ENCODE measurements around the gene CEP57.
A peak's percentile ranks its signal among the peaks of the same experiment; 100 is the strongest.

CEP57 gene

GRCh38 chr11:95794086-95794485 lies 3.8 kb downstream of the CEP57 start:
- DNase-seq (ENCODE audit: low read depth) = peak; percentile 17
- H3K4me3 ChIP-seq (ENCODE audit: control insufficient read depth, low read depth, low read length) = no peak overlapping the region
- no peak for TF ChIP-seq CTCF (conservative IDR thresholded peaks at IDR 0.05; ENCODE audit: control insufficient read depth, insufficient read depth, low read depth, low read length)

- no peak for TF ChIP-seq CTCF (conservative IDR thresholded peaks at IDR 0.05; ENCODE audit: control insufficient read depth, insufficient read depth, low read depth, low read length)
- no peak for DNase-seq (ENCODE audit: low read depth)
- no peak overlapping the region for H3K4me3 ChIP-seq (ENCODE audit: control insufficient read depth, low read depth, low read length)
Measured at GRCh38 chr11:95795627-95796295, 5.5 kb downstream of the CEP57 start.

- no peak for DNase-seq (ENCODE audit: low read depth)
- TF ChIP-seq CTCF (conservative IDR thresholded peaks at IDR 0.05; ENCODE audit: control insufficient read depth, insufficient read depth, low read depth, low read length) = no peak
- no peak overlapping the region for H3K4me3 ChIP-seq (ENCODE audit: control insufficient read depth, low read depth, low read length)
Measured at GRCh38 chr11:95796501-95796900, 6.2 kb downstream of the CEP57 start.

GRCh38 chr11:95799546-95799945 lies 9.2 kb downstream of the CEP57 start:
- DNase-seq (ENCODE audit: low read depth) = peak; percentile 17

GRCh38 chr11:95800438-95800837 lies 10.1 kb downstream of the CEP57 start:
- no peak overlapping the region for H3K4me3 ChIP-seq (ENCODE audit: control insufficient read depth, low read depth, low read length)
- no peak for TF ChIP-seq CTCF (conservative IDR thresholded peaks at IDR 0.05; ENCODE audit: control insufficient read depth, insufficient read depth, low read depth, low read length)
- no peak for DNase-seq (ENCODE audit: low read depth)

More at GRCh38 chr11:95799546-95799945, 9.2 kb downstream of the CEP57 start:
- no peak for TF ChIP-seq CTCF (conservative IDR thresholded peaks at IDR 0.05; ENCODE audit: control insufficient read depth, insufficient read depth, low read depth, low read length)
- H3K4me3 ChIP-seq (ENCODE audit: control insufficient read depth, low read depth, low read length) = no peak overlapping the region

- H3K4me3 ChIP-seq (ENCODE audit: control insufficient read depth, low read depth, low read length) = no peak overlapping the region
- no peak for DNase-seq (ENCODE audit: low read depth)
- no peak for TF ChIP-seq CTCF (conservative IDR thresholded peaks at IDR 0.05; ENCODE audit: control insufficient read depth, insufficient read depth, low read depth, low read length)
Measured at GRCh38 chr11:95802806-95803205, 12.5 kb downstream of the CEP57 start.

GRCh38 chr11:95803973-95804372 lies 13.7 kb downstream of the CEP57 start:
- DNase-seq (ENCODE audit: low read depth) = no peak
- no peak overlapping the region for H3K4me3 ChIP-seq (ENCODE audit: control insufficient read depth, low read depth, low read length)
- TF ChIP-seq CTCF (conservative IDR thresholded peaks at IDR 0.05; ENCODE audit: control insufficient read depth, insufficient read depth, low read depth, low read length) = no peak

Data from fibroblast of mammary gland (primary cell).